HCT116 (cell line): ENCODE measurements around the gene SLC38A8. TPM values are rescaled to one million over a fixed set of nuclear protein-coding genes. Genes with fewer than 3 reads are reported as not detected.
A peak's percentile ranks its signal among the peaks of the same experiment; 100 is the strongest.

Experiments used
- ATAC-seq: fragments of 200-7000 bp; cut with Tn5 transposase; 2 replicates; pipeline ENCODE4 v1.9.1; 2020; ENCODE audit warnings: mild to moderate bottlenecking, moderate library complexity
- BruUV-seq: library from RNA; stranded (reverse); fragments of 400-500 nt; replicated peaks from 2 replicates; lab custom pipeline; 2021; lab: Mats Ljungman, UMichigan
- CTCF ChIA-PET: fragments of 300-600 bp; sonication (Branson Sonifier 250); formaldehyde crosslinking; loops from one replicate; lab custom pipeline; 2021; ENCODE audit warnings: antibody characterized with exemption; lab: Charles Lee
- POLR2A ChIA-PET: fragments of 300-600, 350-600 bp; sonication (Branson Sonifier 250); formaldehyde crosslinking; loops from one replicate; lab custom pipeline; 2021; ENCODE audit warnings: antibody characterized with exemption; lab: Charles Lee
- RAD21 ChIA-PET, 2 experiments: fragments of 300-600 bp; sonication (Branson Sonifier 250); formaldehyde crosslinking; loops; one replicate each; lab custom pipeline; 2023; ENCODE audit warnings: low total read pairs in 2 of 2; ENCODE audit not compliant: uncharacterized antibody in 2 of 2, unreplicated experiment in 2 of 2, low non-redundant PET in 1 of 2; lab: Charles Lee
- DNase-seq: peaks from one replicate; pipeline ENCODE4 v3.0.0-alpha.2; 2010; ENCODE audit warnings: low read depth, low spot score
- H2AFZ ChIP-seq: fragments of 200-600 bp; shearing (Covaris generic), sonication (generic); 2 replicates; pipeline ENCODE4 v1.6.1; 2017; ENCODE audit warnings: low read depth, mixed run types, mixed read lengths, antibody characterized with exemption, low read length; ENCODE audit not compliant: poor library complexity, severe bottlenecking
- H3K27ac ChIP-seq: 2 replicates; pipeline ENCODE4 v1.5.1; 2012; ENCODE audit warnings: low read depth, low read length
- H3K27me3 ChIP-seq: fragments of 200-600 bp; sonication (generic); 2 replicates; pipeline ENCODE4 v1.6.1; 2016; ENCODE audit warnings: mixed run types, low read length, mixed read lengths; ENCODE audit not compliant: insufficient read depth
- H3K36me3 ChIP-seq, 2 experiments: fragments of 200-500 bp in 1 of 2; fragments of 200-600 bp in 1 of 2; sonication (Bioruptor generic) in 1 of 2; sonication (generic) in 1 of 2; 2 replicates each; pipeline versions ENCODE4 v1.5.1 to v1.6.1; 2014 to 2016; ENCODE audit warnings: low read length in 2 of 2, inconsistent platforms in 1 of 2, mixed read lengths in 1 of 2, mixed run types in 1 of 2; ENCODE audit not compliant: insufficient read depth in 2 of 2, control insufficient read depth in 1 of 2
- H3K4me1 ChIP-seq, 2 experiments: fragments of 200-600 bp in 1 of 2; sonication (generic) in 1 of 2; 2 replicates each; pipeline versions ENCODE4 v1.5.1 to v1.6.1; 2012 to 2017; ENCODE audit warnings: low read length in 2 of 2, inconsistent platforms in 1 of 2, mild to moderate bottlenecking in 1 of 2, mixed read lengths in 1 of 2, mixed run types in 1 of 2, moderate library complexity in 1 of 2; ENCODE audit not compliant: insufficient read depth in 2 of 2, control insufficient read depth in 1 of 2
- H3K4me2 ChIP-seq: fragments of 200-600 bp; sonication (generic); 2 replicates; pipeline ENCODE4 v1.6.1; 2017; ENCODE audit warnings: mixed run types, low read length, mixed read lengths
- H3K4me3 ChIP-seq, 2 experiments: fragments of 200-600 bp in 1 of 2; sonication (generic) in 1 of 2; replicated peaks in 1 of 2; 2 replicates each; pipeline ENCODE4 v1.5.1; 2011 to 2016; ENCODE audit warnings: low read length in 2 of 2, control low read depth in 1 of 2, low read depth in 1 of 2, mild to moderate bottlenecking in 1 of 2, mixed read lengths in 1 of 2, mixed run types in 1 of 2
- H3K79me2 ChIP-seq: fragments of 200-600 bp; sonication (generic); 2 replicates; pipeline ENCODE4 v1.6.1; 2017; ENCODE audit warnings: mild to moderate bottlenecking, mixed run types, low read length, moderate library complexity, mixed read lengths; ENCODE audit not compliant: insufficient read depth
- H3K9ac ChIP-seq: fragments of 200-600 bp; sonication (generic); 2 replicates; pipeline ENCODE4 v1.6.1; 2016; ENCODE audit warnings: low read length, mixed read lengths
- H3K9me2 ChIP-seq: fragments of 200-600 bp; sonication (generic), shearing (Covaris generic); 2 replicates; pipeline ENCODE4 v1.6.1; 2017; ENCODE audit warnings: mixed run types, mild to moderate bottlenecking, moderate library complexity; ENCODE audit not compliant: insufficient read depth
- H3K9me3 ChIP-seq, 2 experiments: fragments of 200-500 bp in 1 of 2; fragments of 200-600 bp in 1 of 2; sonication (Bioruptor generic) in 1 of 2; sonication (generic) in 1 of 2; 2 replicates each; pipeline ENCODE4 v1.6.1; 2014 to 2017; ENCODE audit warnings: low read length in 2 of 2, mixed read lengths in 2 of 2, inconsistent platforms in 1 of 2, low read depth in 1 of 2, mild to moderate bottlenecking in 1 of 2, mixed run types in 1 of 2, moderate library complexity in 1 of 2; ENCODE audit not compliant: control insufficient read depth in 1 of 2, insufficient read depth in 1 of 2
- H4K20me1 ChIP-seq: fragments of 200-600 bp; sonication (generic), shearing (Covaris generic); 2 replicates; pipeline ENCODE4 v1.6.1; 2017; ENCODE audit warnings: mixed run types, mild to moderate bottlenecking, moderate library complexity; ENCODE audit not compliant: insufficient read depth
- CTCF ChIP-seq, 3 experiments: fragments of 200-600 bp in 1 of 3; sonication (generic) in 1 of 3; IDR thresholded peaks in 2 of 3; conservative IDR thresholded peaks in 1 of 3; 2 replicates each; pipeline ENCODE4 v1.5.1; 2012 to 2017; ENCODE audit warnings: low read depth in 2 of 3, low read length in 2 of 3, antibody characterized with exemption in 1 of 3, borderline replicate concordance in 1 of 3, control low read depth in 1 of 3, mild to moderate bottlenecking in 1 of 3, mixed read lengths in 1 of 3, mixed run types in 1 of 3, moderate library complexity in 1 of 3; ENCODE audit not compliant: insufficient read depth in 1 of 3
- POLR2AphosphoS5 ChIP-seq: IDR thresholded peaks from 2 replicates; pipeline ENCODE4 v1.6.1; 2011; ENCODE audit warnings: mild to moderate bottlenecking, low read depth, low read length, moderate library complexity
- ZNF274 ChIP-seq: fragments of 200-500 bp; sonication (Bioruptor generic); IDR thresholded peaks from 2 replicates; pipeline ENCODE4 v1.6.1; 2014; ENCODE audit warnings: mild to moderate bottlenecking, low read depth, low read length, inconsistent platforms
- intact Hi-C: fragments of 100-400 bp; cut with micrococcal nuclease; formaldehyde crosslinking; loops from 2 replicates; pipeline ENCODE4 v1.10.0; 2022
- total RNA-seq: library from RNA; stranded (reverse); gene quantifications from one replicate; pipeline ENCODE4 v1.2.1, GENCODE V29; 2021; ENCODE audit not compliant: unreplicated experiment

SLC38A8 gene
- total RNA-seq, 1 experiment from 2014 or later: not detected

GRCh38 chr16:84014570-84015327 lies 27.8 kb downstream of the SLC38A8 start:
- Histone ChIP-seq H3K4me3 (no peak overlapping the region), H3K27ac (peak overlapping the region; percentile 45), H3K9me2 (no peaks in the 10 kb centered on the region), H3K79me2 (no peaks in the 10 kb centered on the region), H2AFZ (no peak overlapping the region), H3K27me3 (no peaks in the 10 kb centered on the region), H3K4me1 (peaks cover 11 to 21% of the 10 kb centered on the region in 2 experiments), H3K4me2 (peak overlapping the region; percentile 44), H3K36me3 (no peaks in the 10 kb centered on the region), H3K9me3 (peaks cover 2 to 8% of the 10 kb centered on the region in 2 experiments; a peak in 2 of 4 replicates), H3K9ac (no peak overlapping the region), H4K20me1 (no peaks in the 10 kb centered on the region)
- ChIA-PET POLR2A (interaction anchor here (0.6 to 1.7 kb wide), 9 partner anchors 8 to 179 kb away, joined by 3 to 10 read pairs (median 5); partner anchors contain the start of gene OSGIN1), CTCF (interaction anchor here (0.8 to 1.7 kb wide), 18 partner anchors 8 to 711 kb away, joined by 3 to 15 read pairs (median 3); partner anchors contain the start of genes MBTPS1, OSGIN1, SLC38A8 and TAF1C), RAD21 (interaction anchor here (0.5 to 0.7 kb wide), 2 partner anchors 58 to 604 kb away, joined by 3 to 4 read pairs; no protein-coding TSS in a partner anchor)
- TF ChIP-seq CTCF (IDR thresholded peaks at IDR 0.05 in 2 of 3, conservative IDR thresholded peaks at IDR 0.05 in 1 of 3; ENCODE audit: borderline replicate concordance in 1 of 3, insufficient read depth in 1 of 3, low read depth in 2 of 3, low read length in 2 of 3): no peak
- no peak for TF ChIP-seq ZNF274
- peak; percentile 76 for TF ChIP-seq POLR2AphosphoS5
- DNase-seq (no peak), ATAC-seq (no peak)
- intact Hi-C loops: no loop called here
- no TSS peak for BruUV-seq
